DOHH2 (cell line): ENCODE data around the gene FN1.

Experiments
- H3F3A ChIP-seq: fragments of 200-600 bp; sonication (generic), shearing (Covaris generic); 2 replicates; pipeline ENCODE4 v1.6.0; 2016; ENCODE audit warnings: antibody characterized with exemption, mild to moderate bottlenecking; ENCODE audit not compliant: control insufficient read depth, insufficient read depth
- H3K27ac ChIP-seq: fragments of 200-600 bp; sonication (generic); 2 replicates; pipeline ENCODE4 v1.5.1; 2014; ENCODE audit warnings: low read depth, mild to moderate bottlenecking, low read length, moderate library complexity
- H3K27me3 ChIP-seq: fragments of 200-600 bp; sonication (generic); 2 replicates; pipeline ENCODE4 v1.6.1; 2014; ENCODE audit warnings: mild to moderate bottlenecking, low read length, mixed read lengths; ENCODE audit not compliant: control insufficient read depth
- H3K36me3 ChIP-seq: fragments of 200-600 bp; sonication (generic); 2 replicates; pipeline ENCODE4 v1.6.1; 2014; ENCODE audit warnings: mild to moderate bottlenecking, low read length, moderate library complexity, mixed read lengths; ENCODE audit not compliant: control insufficient read depth
- H3K4me1 ChIP-seq: fragments of 200-600 bp; sonication (generic); 2 replicates; pipeline ENCODE4 v1.6.1; 2014; ENCODE audit warnings: mild to moderate bottlenecking, low read length, mixed read lengths; ENCODE audit not compliant: control insufficient read depth
- H3K4me2 ChIP-seq: fragments of 200-600 bp; sonication (generic); 2 replicates; pipeline ENCODE4 v1.6.0; 2014; ENCODE audit warnings: mild to moderate bottlenecking, low read length, moderate library complexity
- H3K4me3 ChIP-seq: fragments of 200-600 bp; sonication (generic); 2 replicates; pipeline ENCODE4 v1.5.1; 2014; ENCODE audit warnings: mild to moderate bottlenecking, low read length, mixed read lengths
- H3K79me2 ChIP-seq: fragments of 200-600 bp; sonication (generic); 2 replicates; pipeline ENCODE4 v1.6.1; 2014; ENCODE audit warnings: mild to moderate bottlenecking, low read length, mixed read lengths; ENCODE audit not compliant: control insufficient read depth
- H3K9me2 ChIP-seq: fragments of 200-600 bp; sonication (generic); replicated peaks from 2 replicates; pipeline ENCODE4 v1.6.1; 2014; ENCODE audit warnings: mild to moderate bottlenecking, low read length, mixed read lengths; ENCODE audit not compliant: control insufficient read depth
- H3K9me3 ChIP-seq: fragments of 200-600 bp; sonication (generic); 2 replicates; pipeline ENCODE4 v1.6.1; 2014; ENCODE audit warnings: antibody characterized with exemption, low read length, mixed read lengths; ENCODE audit not compliant: control insufficient read depth, insufficient read depth
- H4K20me1 ChIP-seq: fragments of 200-600 bp; sonication (generic); 2 replicates; pipeline ENCODE4 v1.6.0; 2014; ENCODE audit warnings: low read depth, mild to moderate bottlenecking, antibody characterized with exemption, low read length, moderate library complexity; ENCODE audit not compliant: control insufficient read depth, insufficient read depth
- EZH2phosphoT487 ChIP-seq: fragments of 200-600 bp; sonication (generic); IDR thresholded peaks from 2 replicates; pipeline ENCODE4 v1.6.1; 2017; ENCODE audit warnings: borderline replicate concordance, mild to moderate bottlenecking, antibody characterized with exemption, low read length, moderate library complexity, mixed read lengths
- TF ChIP-seq, protein P1 (sequence below): fragments of 200-600 bp; sonication (generic); IDR thresholded peaks from one replicate; pipeline ENCODE4 v1.5.1; 2014; ENCODE audit warnings: antibody characterized with exemption, mild to moderate bottlenecking, low read depth, low read length; ENCODE audit not compliant: poor library complexity, severe bottlenecking

Gene FN1

GRCh38 chr2:215416656-215417055 is 19.2 kb downstream of the FN1 start:
- Histone ChIP-seq H3K9me2 (no peaks in the 10 kb centered on the region), H3K79me2 (no peaks in the 10 kb centered on the region), H3K9me3 (no peaks in the 10 kb centered on the region), H3K27ac (no peak overlapping the region), H3K4me1 (no peaks in the 10 kb centered on the region), H3K4me2 (no peak overlapping the region), H3K36me3 (no peaks in the 10 kb centered on the region), H3F3A (no peaks in the 10 kb centered on the region), H4K20me1 (no peaks in the 10 kb centered on the region), H3K4me3 (no peak overlapping the region), H3K27me3 (peaks cover 3% of the 10 kb centered on the region; the same call in 1 of the 2 replicates)
- TF ChIP-seq, protein P1, sequence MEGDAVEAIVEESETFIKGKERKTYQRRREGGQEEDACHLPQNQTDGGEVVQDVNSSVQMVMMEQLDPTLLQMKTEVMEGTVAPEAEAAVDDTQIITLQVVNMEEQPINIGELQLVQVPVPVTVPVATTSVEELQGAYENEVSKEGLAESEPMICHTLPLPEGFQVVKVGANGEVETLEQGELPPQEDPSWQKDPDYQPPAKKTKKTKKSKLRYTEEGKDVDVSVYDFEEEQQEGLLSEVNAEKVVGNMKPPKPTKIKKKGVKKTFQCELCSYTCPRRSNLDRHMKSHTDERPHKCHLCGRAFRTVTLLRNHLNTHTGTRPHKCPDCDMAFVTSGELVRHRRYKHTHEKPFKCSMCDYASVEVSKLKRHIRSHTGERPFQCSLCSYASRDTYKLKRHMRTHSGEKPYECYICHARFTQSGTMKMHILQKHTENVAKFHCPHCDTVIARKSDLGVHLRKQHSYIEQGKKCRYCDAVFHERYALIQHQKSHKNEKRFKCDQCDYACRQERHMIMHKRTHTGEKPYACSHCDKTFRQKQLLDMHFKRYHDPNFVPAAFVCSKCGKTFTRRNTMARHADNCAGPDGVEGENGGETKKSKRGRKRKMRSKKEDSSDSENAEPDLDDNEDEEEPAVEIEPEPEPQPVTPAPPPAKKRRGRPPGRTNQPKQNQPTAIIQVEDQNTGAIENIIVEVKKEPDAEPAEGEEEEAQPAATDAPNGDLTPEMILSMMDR = no peak
- TF ChIP-seq EZH2phosphoT487 = no peak

DNA sequence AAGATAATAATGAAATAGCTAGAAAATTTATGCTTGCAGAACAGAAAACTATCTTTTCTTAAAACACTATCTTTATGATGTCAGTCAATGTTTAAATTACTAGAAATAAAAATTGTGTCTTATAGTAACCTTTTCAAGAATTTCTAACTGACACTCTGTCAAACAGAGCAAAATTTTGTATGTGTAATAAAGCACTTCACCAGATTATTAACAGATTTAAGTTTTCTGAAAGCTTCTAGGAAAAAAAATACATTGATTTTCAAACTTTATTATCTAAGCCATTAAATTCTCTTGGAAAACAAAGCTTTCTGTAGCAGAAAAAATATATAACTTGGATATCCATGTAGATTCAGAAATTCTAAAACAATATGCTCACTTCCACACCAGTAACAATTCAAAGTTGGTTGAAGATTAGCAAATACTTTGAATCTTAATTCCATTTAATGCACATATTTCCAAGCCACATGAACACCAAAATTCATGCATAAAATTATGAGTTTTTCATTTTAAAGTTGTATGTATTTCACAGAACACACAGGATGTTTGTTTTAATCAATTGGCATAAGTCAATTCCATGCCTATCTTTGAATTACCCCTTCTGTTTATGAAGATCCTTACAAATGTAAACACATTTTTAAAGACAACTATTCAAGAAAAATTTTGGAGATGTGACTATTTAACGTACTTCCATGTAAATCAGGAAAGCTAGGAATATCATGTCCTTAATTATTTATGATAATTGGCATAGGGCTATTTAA is 19.9 kb downstream of the FN1 start:
- Histone ChIP-seq H4K20me1 (no peaks in the 10 kb centered on the region), H3F3A (no peaks in the 10 kb centered on the region), H3K79me2 (no peaks in the 10 kb centered on the region), H3K4me3 (no peak overlapping the region), H3K27ac (no peak overlapping the region), H3K36me3 (no peaks in the 10 kb centered on the region), H3K27me3 (peaks cover 3% of the 10 kb centered on the region; the same call in 1 of the 2 replicates), H3K4me2 (no peak overlapping the region), H3K9me3 (no peaks in the 10 kb centered on the region), H3K9me2 (no peaks in the 10 kb centered on the region), H3K4me1 (no peaks in the 10 kb centered on the region)
- TF ChIP-seq, protein P1 = no peak
- TF ChIP-seq EZH2phosphoT487 = no peak

GRCh38 chr2:215415218-215415617 is 20.6 kb downstream of the FN1 start:
- Histone ChIP-seq H3K9me3 (no peaks in the 10 kb centered on the region), H3K27ac (no peak overlapping the region), H3K4me3 (no peak overlapping the region), H4K20me1 (no peaks in the 10 kb centered on the region), H3K4me2 (no peak overlapping the region), H3K9me2 (no peaks in the 10 kb centered on the region), H3K36me3 (no peaks in the 10 kb centered on the region), H3F3A (no peaks in the 10 kb centered on the region), H3K4me1 (no peaks in the 10 kb centered on the region), H3K27me3 (peaks cover 3% of the 10 kb centered on the region; the same call in 1 of the 2 replicates), H3K79me2 (no peaks in the 10 kb centered on the region)
- no peak for TF ChIP-seq EZH2phosphoT487
- TF ChIP-seq, protein P1 = no peak
